ENCODE results near the gene LGR4. TPM values are rescaled to one million over a fixed set of nuclear protein-coding genes. Genes with fewer than 3 reads are reported as not detected.

The LGR4 gene
- total and polyA plus RNA-seq, 2 donors = 6.8 to 8.2 TPM

DNA sequence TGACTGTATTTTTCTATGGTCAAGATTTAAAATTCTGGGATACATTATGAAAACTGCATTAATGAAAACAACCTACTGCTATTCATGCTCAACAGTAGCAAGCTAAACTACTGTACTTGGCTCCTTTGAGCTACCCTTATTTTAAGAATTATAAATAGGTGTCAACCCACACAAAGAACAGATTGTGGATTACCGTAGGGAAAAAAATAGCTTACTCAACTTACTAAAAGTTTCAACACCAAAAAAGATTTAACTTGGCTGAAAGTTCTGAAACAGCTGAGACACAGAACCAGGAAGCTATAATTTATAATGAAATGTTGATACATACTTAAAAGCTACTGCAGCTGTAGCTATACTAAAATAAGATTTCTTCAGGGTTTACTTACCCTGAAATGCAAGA lies 23.9 kb upstream of the LGR4 start:
- no peaks in the 10 kb centered on the region for H3K4me1 ChIP-seq (ENCODE audit: control insufficient read depth in 2 of 2, insufficient read depth in 2 of 2, low read length in 2 of 2)
- no peak overlapping the region for H3K27ac ChIP-seq (ENCODE audit: low read depth in 1 of 2, low read length in 1 of 2)
- H3K27me3 ChIP-seq (ENCODE audit: control insufficient read depth in 2 of 2, insufficient read depth in 1 of 2, low read length in 1 of 2) = no peaks in the 10 kb centered on the region
- H3K36me3 ChIP-seq (ENCODE audit: control insufficient read depth in 2 of 2, insufficient read depth in 2 of 2, low read length in 1 of 2) = peaks cover 4 to 39% of the 10 kb centered on the region in 2 donors
- H3K4me3 ChIP-seq (ENCODE audit: low read length in 2 of 2) = no peak overlapping the region
- H3K9me3 ChIP-seq (ENCODE audit: control insufficient read depth in 2 of 2, insufficient read depth in 1 of 2, low read length in 1 of 2) = no peaks in the 10 kb centered on the region
- DNase-seq (ENCODE audit: low read depth in 6 of 9, low spot score in 9 of 9) = no peak
- WGBS = 94% methylated on average over 1 of the region's 1 CpG

DNA sequence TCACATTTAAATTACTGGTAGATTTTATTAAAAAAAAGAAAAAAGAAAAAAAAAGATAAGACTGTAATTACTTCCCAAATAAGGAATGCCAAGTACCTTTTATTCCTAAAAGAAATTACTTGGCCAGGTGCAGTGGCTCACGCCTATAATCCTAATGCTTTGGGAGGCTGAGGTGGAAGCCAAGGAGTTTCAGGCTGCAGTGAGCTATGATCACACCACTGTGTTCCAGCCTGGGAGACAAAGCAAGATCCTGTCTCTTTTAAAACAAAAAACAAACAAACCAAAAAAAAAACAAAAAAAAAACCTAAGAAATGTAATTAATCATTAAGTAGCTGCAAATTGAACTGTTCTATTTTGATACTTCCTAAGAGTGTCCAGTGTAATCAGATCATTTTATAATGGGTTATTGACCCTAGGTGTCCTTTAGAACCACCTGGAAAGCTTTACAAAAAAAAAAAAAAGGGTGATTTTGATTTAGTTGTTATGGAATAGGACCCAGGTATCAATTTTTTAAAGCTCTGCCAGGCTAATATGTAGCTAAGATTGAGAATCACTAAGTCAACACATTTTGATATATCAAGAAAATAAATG lies 23.2 kb upstream of the LGR4 start:
- no peak for DNase-seq (ENCODE audit: low read depth in 6 of 9, low spot score in 9 of 9)
- H3K27me3 ChIP-seq (ENCODE audit: control insufficient read depth in 2 of 2, insufficient read depth in 1 of 2, low read length in 1 of 2) = no peaks in the 10 kb centered on the region

DNA sequence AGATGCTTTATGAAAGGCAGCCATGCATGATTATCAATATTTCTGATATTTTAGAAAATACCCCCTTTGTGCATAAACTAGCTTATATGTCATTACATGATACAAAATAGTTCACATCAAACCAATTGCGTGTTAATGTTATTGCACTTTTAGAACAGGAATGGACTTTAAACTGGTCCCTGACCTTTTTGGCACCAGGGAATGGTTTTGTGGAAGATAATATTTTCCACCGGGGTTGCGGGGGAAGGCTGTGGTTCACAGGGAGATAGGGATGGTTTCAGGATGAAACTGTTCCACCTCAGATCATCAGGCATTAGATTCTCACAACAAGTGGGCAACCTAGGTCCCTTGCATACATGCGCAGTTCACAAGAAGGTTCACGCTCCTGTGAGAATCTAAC lies 16.5 kb upstream of the LGR4 start:
- no peaks in the 10 kb centered on the region for H3K9me3 ChIP-seq (ENCODE audit: control insufficient read depth in 2 of 2, insufficient read depth in 1 of 2, low read length in 1 of 2)
- 98% methylated on average over 5 of the region's 5 CpGs for WGBS
- no peak overlapping the region for H3K27ac ChIP-seq (ENCODE audit: low read depth in 1 of 2, low read length in 1 of 2)
- no peak for DNase-seq (ENCODE audit: low read depth in 6 of 9, low spot score in 9 of 9)
- peaks cover 13 to 15% of the 10 kb centered on the region in 2 donors for H3K36me3 ChIP-seq (ENCODE audit: control insufficient read depth in 2 of 2, insufficient read depth in 2 of 2, low read length in 1 of 2)
- no peaks in the 10 kb centered on the region for H3K4me1 ChIP-seq (ENCODE audit: control insufficient read depth in 2 of 2, insufficient read depth in 2 of 2, low read length in 2 of 2)
- H3K27me3 ChIP-seq (ENCODE audit: control insufficient read depth in 2 of 2, insufficient read depth in 1 of 2, low read length in 1 of 2) = no peaks in the 10 kb centered on the region
- no peak overlapping the region for H3K4me3 ChIP-seq (ENCODE audit: low read length in 2 of 2)

More for the DNA sequence above, 23.2 kb upstream of the LGR4 start:
- Histone ChIP-seq H3K36me3 (ENCODE audit: control insufficient read depth in 2 of 2, insufficient read depth in 2 of 2, low read length in 1 of 2) (peaks cover 10 to 41% of the 10 kb centered on the region in 2 donors), H3K4me3 (ENCODE audit: low read length in 2 of 2) (no peak overlapping the region), H3K27ac (ENCODE audit: low read depth in 1 of 2, low read length in 1 of 2) (no peak overlapping the region), H3K9me3 (ENCODE audit: control insufficient read depth in 2 of 2, insufficient read depth in 1 of 2, low read length in 1 of 2) (no peaks in the 10 kb centered on the region), H3K4me1 (ENCODE audit: control insufficient read depth in 2 of 2, insufficient read depth in 2 of 2, low read length in 2 of 2) (no peaks in the 10 kb centered on the region)
- WGBS = 94% methylated on average over 1 of the region's 1 CpG

DNA sequence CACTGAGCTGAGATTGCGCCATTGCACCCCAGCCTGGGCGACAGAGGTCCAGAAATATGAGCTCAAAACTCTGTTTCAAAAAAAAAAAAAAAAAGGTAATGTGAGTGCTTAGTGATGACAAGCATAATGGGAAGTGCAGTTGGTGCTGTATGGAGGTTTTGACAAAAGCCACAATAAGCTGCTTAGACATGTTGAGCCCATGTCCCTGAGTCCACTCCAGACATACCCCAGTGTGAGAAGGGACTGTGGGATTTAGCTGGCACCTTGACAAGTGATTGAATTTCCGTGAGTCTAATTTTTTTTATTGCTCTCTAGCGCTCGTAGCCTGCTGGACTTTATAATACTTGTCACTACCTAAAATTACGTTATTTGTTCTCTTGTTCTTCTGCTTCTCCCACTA lies 15.1 kb upstream of the LGR4 start:
- DNase-seq (ENCODE audit: low read depth in 6 of 9, low spot score in 9 of 9) = no peak
- no peaks in the 10 kb centered on the region for H3K27me3 ChIP-seq (ENCODE audit: control insufficient read depth in 2 of 2, insufficient read depth in 1 of 2, low read length in 1 of 2)
- no peaks in the 10 kb centered on the region for H3K9me3 ChIP-seq (ENCODE audit: control insufficient read depth in 2 of 2, insufficient read depth in 1 of 2, low read length in 1 of 2)
- peaks cover 13% of the 10 kb centered on the region in 2 donors for H3K36me3 ChIP-seq (ENCODE audit: control insufficient read depth in 2 of 2, insufficient read depth in 2 of 2, low read length in 1 of 2)
- 93% methylated on average over 6 of the region's 6 CpGs for WGBS
- H3K27ac ChIP-seq (ENCODE audit: low read depth in 1 of 2, low read length in 1 of 2) = no peak overlapping the region
- H3K4me3 ChIP-seq (ENCODE audit: low read length in 2 of 2) = no peak overlapping the region
- no peaks in the 10 kb centered on the region for H3K4me1 ChIP-seq (ENCODE audit: control insufficient read depth in 2 of 2, insufficient read depth in 2 of 2, low read length in 2 of 2)

DNA sequence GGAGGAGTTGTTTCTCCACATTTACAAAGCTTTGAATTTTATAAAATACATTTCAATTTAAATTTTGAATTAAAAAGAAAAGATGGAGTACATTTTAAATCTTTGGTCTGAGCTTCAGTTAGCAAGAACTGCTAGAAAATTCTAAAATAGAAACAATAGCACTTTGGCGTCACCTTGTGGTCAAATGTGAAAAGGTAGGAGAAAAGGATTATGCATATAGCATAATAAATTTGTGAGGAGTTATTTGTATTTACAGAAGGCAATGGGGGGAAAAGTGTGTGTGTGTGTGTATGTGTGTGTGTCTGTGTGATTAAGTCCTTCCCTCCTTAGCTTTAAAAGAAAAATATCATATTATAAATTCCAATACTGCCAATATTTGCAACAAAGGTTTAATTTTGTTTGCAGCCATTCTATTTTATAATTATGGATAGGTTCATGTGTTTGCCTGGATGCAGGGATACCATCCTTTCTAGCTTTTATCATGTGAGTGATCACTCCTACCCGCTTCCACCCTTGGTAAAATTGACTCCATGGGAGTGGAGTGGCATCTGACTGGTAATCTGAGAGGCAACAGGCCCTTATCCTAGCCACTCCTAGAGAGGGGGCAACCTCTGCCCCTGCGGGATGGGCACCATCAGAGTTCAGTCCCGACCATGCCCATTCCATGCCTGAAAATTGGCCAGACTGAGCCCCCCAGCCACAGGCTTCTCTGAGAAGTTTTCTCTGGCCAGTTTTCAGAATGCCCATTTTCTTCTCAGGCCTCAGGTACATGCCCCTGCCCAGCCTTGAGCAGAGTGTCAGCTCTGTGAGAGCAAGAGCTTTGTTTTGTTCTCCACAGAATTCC lies 13.6 kb upstream of the LGR4 start:
- Histone ChIP-seq H3K9me3 (ENCODE audit: control insufficient read depth in 2 of 2, insufficient read depth in 1 of 2, low read length in 1 of 2) (no peaks in the 10 kb centered on the region), H3K27ac (ENCODE audit: low read depth in 1 of 2, low read length in 1 of 2) (no peak overlapping the region), H3K27me3 (ENCODE audit: control insufficient read depth in 2 of 2, insufficient read depth in 1 of 2, low read length in 1 of 2) (no peaks in the 10 kb centered on the region), H3K4me3 (ENCODE audit: low read length in 2 of 2) (no peak overlapping the region), H3K4me1 (ENCODE audit: control insufficient read depth in 2 of 2, insufficient read depth in 2 of 2, low read length in 2 of 2) (no peaks in the 10 kb centered on the region), H3K36me3 (ENCODE audit: control insufficient read depth in 2 of 2, insufficient read depth in 2 of 2, low read length in 1 of 2) (peaks cover 3 to 6% of the 10 kb centered on the region in 2 donors)
- peak in 8 of 9 donors; percentile 31 to 77 (median 58) for DNase-seq (ENCODE audit: low read depth in 6 of 9, low spot score in 9 of 9)
- WGBS = 52% methylated on average over 4 of the region's 4 CpGs

DNA sequence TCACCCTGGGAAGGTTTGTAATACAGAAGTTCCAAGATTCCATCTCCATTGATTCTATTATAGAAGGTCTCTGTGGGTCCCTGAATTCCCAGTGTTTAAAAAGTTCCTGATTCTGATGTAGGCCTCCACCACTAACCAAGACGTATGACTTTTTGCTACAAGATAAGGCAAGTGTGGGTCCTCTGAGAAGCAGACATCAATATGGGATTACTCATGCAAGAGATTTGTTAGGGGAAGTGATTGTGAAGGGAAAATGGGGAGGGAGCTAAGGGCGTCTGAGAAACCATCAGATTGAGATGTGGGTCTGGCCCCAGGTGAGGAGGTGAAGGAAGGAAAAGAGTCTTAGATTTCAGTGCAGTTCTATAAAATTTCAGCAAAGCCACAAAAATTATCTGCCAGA lies 10.2 kb upstream of the LGR4 start:
- Histone ChIP-seq H3K4me3 (ENCODE audit: low read length in 2 of 2) (no peak overlapping the region), H3K27ac (ENCODE audit: low read depth in 1 of 2, low read length in 1 of 2) (no peak overlapping the region), H3K4me1 (ENCODE audit: control insufficient read depth in 2 of 2, insufficient read depth in 2 of 2, low read length in 2 of 2) (no peaks in the 10 kb centered on the region), H3K9me3 (ENCODE audit: control insufficient read depth in 2 of 2, insufficient read depth in 1 of 2, low read length in 1 of 2) (no peaks in the 10 kb centered on the region), H3K36me3 (ENCODE audit: control insufficient read depth in 2 of 2, insufficient read depth in 2 of 2, low read length in 1 of 2) (no peaks in the 10 kb centered on the region), H3K27me3 (ENCODE audit: control insufficient read depth in 2 of 2, insufficient read depth in 1 of 2, low read length in 1 of 2) (no peaks in the 10 kb centered on the region)
- DNase-seq (ENCODE audit: low read depth in 6 of 9, low spot score in 9 of 9) = no peak
- WGBS = 95% methylated on average over 2 of the region's 2 CpGs

DNA sequence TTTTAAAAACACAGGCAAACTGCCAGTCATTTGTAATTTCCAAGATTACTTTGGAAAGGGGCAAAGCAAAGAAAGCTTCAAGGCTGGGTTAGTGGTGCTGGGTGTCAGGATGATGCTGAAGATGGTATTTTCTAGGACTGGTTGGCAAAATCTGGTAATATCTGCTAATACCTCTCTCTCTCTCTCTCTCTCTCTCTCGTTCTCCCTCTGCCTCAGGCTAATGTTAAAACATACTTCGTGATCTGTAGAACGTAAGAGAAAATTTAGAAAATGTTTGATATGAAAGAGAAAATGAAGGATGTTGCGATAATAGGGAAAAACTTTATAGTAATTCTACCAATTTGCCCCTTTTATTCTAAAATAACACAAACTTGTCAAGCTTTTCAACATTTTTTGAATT lies 9.4 kb upstream of the LGR4 start:
- no peak for DNase-seq (ENCODE audit: low read depth in 6 of 9, low spot score in 9 of 9)
- WGBS = 94% methylated on average over 4 of the region's 4 CpGs
- Histone ChIP-seq H3K4me1 (ENCODE audit: control insufficient read depth in 2 of 2, insufficient read depth in 2 of 2, low read length in 2 of 2) (no peaks in the 10 kb centered on the region), H3K9me3 (ENCODE audit: control insufficient read depth in 2 of 2, insufficient read depth in 1 of 2, low read length in 1 of 2) (no peaks in the 10 kb centered on the region), H3K27ac (ENCODE audit: low read depth in 1 of 2, low read length in 1 of 2) (no peak overlapping the region), H3K27me3 (ENCODE audit: control insufficient read depth in 2 of 2, insufficient read depth in 1 of 2, low read length in 1 of 2) (no peaks in the 10 kb centered on the region), H3K4me3 (ENCODE audit: low read length in 2 of 2) (no peak overlapping the region), H3K36me3 (ENCODE audit: control insufficient read depth in 2 of 2, insufficient read depth in 2 of 2, low read length in 1 of 2) (no peaks in the 10 kb centered on the region)

DNA sequence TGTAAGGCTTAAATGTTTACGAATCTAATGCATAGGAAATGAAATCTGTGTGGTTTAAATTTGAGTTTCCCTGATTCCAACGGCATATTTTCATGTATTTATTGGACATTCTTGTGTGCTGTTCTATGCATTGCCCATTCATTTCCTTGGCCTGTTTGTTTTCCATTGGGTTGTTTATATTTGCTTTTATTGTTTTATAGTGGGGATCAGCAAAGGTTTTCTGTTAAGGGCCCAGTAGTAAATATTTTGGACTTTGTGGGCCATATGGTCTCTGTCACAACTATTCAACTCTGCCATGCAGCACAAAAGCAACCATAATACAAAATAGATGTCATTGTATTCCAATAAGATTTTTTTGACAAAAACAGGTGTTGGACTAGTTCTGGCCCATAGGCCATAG lies 5.2 kb upstream of the LGR4 start:
- peaks cover 16 to 19% of the 10 kb centered on the region in 2 donors for H3K27me3 ChIP-seq (ENCODE audit: control insufficient read depth in 2 of 2, insufficient read depth in 1 of 2, low read length in 1 of 2)
- H3K4me3 ChIP-seq (ENCODE audit: low read length in 2 of 2) = no peak overlapping the region
- H3K27ac ChIP-seq (ENCODE audit: low read depth in 1 of 2, low read length in 1 of 2) = no peak overlapping the region
- no peaks in the 10 kb centered on the region for H3K4me1 ChIP-seq (ENCODE audit: control insufficient read depth in 2 of 2, insufficient read depth in 2 of 2, low read length in 2 of 2)
- no peak for DNase-seq (ENCODE audit: low read depth in 6 of 9, low spot score in 9 of 9)
- no peaks in the 10 kb centered on the region for H3K36me3 ChIP-seq (ENCODE audit: control insufficient read depth in 2 of 2, insufficient read depth in 2 of 2, low read length in 1 of 2)
- no peaks in the 10 kb centered on the region for H3K9me3 ChIP-seq (ENCODE audit: control insufficient read depth in 2 of 2, insufficient read depth in 1 of 2, low read length in 1 of 2)
- 93% methylated on average over 2 of the region's 2 CpGs for WGBS

DNA sequence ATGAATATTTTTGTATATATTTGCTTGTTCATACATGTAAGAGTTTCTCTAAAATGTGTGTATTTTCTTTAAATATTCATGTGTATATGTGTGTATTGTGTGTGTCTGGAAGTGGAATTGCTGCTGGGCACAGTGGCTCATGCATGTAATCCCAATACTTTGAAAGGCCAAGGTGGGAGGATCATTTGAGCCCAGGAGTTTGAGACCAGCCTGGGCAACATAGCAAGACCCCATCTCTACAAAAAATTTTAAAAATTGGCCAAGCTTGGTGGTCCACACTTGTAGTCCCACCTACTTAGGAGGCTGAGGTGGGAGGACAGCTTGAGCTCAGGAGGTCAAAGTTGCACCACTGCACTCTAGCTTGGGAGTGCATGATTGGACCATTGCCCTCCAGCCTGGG lies 4.7 kb upstream of the LGR4 start:
- H3K27me3 ChIP-seq (ENCODE audit: control insufficient read depth in 2 of 2, insufficient read depth in 1 of 2, low read length in 1 of 2) = peaks cover 20 to 25% of the 10 kb centered on the region in 2 donors

More for the DNA sequence above, 4.7 kb upstream of the LGR4 start:
- Histone ChIP-seq H3K4me3 (ENCODE audit: low read length in 2 of 2) (no peak overlapping the region), H3K4me1 (ENCODE audit: control insufficient read depth in 2 of 2, insufficient read depth in 2 of 2, low read length in 2 of 2) (peaks cover 0 to 2% of the 10 kb centered on the region in 2 donors), H3K9me3 (ENCODE audit: control insufficient read depth in 2 of 2, insufficient read depth in 1 of 2, low read length in 1 of 2) (no peaks in the 10 kb centered on the region), H3K36me3 (ENCODE audit: control insufficient read depth in 2 of 2, insufficient read depth in 2 of 2, low read length in 1 of 2) (no peaks in the 10 kb centered on the region), H3K27ac (ENCODE audit: low read depth in 1 of 2, low read length in 1 of 2) (no peak overlapping the region)
- DNase-seq (ENCODE audit: low read depth in 6 of 9, low spot score in 9 of 9) = no peak

Measured in thymus (tissue), 11 donors.